ENCODE data around the gene DNAAF3.
"Not testable (repeated sequence)": the region's sequence is repeated elsewhere in the genome, so short reads cannot be mapped to it uniquely, and the experiment has no call there.

Gene DNAAF3

GRCh38 chr19:55166530-55167268, at the start of gene DNAAF3:
Gene DNAAF3, minus strand, starts transcription at chr19:55166613. Its CDS starts 200 bp downstream, at chr19:55166413.
- DNase-seq: peak; percentile 81

- DNase-seq: no peak
Observed at GRCh38 chr19:55213547-55213946, 47.1 kb upstream of the DNAAF3 start.

- DNase-seq: peak; percentile 69
Observed at GRCh38 chr19:55212447-55212846, 46.0 kb upstream of the DNAAF3 start.

- no peak for DNase-seq
Observed at GRCh38 chr19:55209693-55210472, 43.5 kb upstream of the DNAAF3 start.

GRCh38 chr19:55208880-55209692, 42.7 kb upstream of the DNAAF3 start, which contains the start of gene PTPRH:
Gene PTPRH, minus strand, starts transcription at chr19:55209501. Its CDS starts 68 bp downstream, at chr19:55209433.
- no peak for DNase-seq

- peak; percentile 72 for DNase-seq
Observed at GRCh38 chr19:55206664-55207500, 40.5 kb upstream of the DNAAF3 start.

GRCh38 chr19:55202199-55202598, 35.8 kb upstream of the DNAAF3 start:
- not testable (repeated sequence) for DNase-seq

- DNase-seq: no peak
Observed at GRCh38 chr19:55199620-55200204, 33.3 kb upstream of the DNAAF3 start.

GRCh38 chr19:55198651-55199050, 32.2 kb upstream of the DNAAF3 start:
- no peak for DNase-seq

- DNase-seq: no peak
Observed at GRCh38 chr19:55197528-55197927, 31.1 kb upstream of the DNAAF3 start.

- no peak for DNase-seq
Observed at GRCh38 chr19:55196803-55197202, 30.4 kb upstream of the DNAAF3 start.

- no peak for DNase-seq
Observed at GRCh38 chr19:55193481-55193880, 27.1 kb upstream of the DNAAF3 start.

GRCh38 chr19:55189403-55189835, 23.0 kb upstream of the DNAAF3 start:
- no peak for DNase-seq

- DNase-seq: no peak
Observed at GRCh38 chr19:55188625-55189024, 22.2 kb upstream of the DNAAF3 start.

- no peak for DNase-seq
Observed at GRCh38 chr19:55186080-55186479, 19.7 kb upstream of the DNAAF3 start.

- DNase-seq: no peak
Observed at GRCh38 chr19:55181740-55182139, 15.3 kb upstream of the DNAAF3 start.

- peak; percentile 88 for DNase-seq
Observed at GRCh38 chr19:55179606-55180484, 13.4 kb upstream of the DNAAF3 start, which contains the start of gene SYT5. Gene SYT5, minus strand, starts transcription at chr19:55180289. Its CDS starts 1,248 bp downstream, at chr19:55179041.

- DNase-seq: peak; percentile 94
Observed at GRCh38 chr19:55178781-55179599, 12.6 kb upstream of the DNAAF3 start.

- no peak for DNase-seq
Observed at GRCh38 chr19:55176076-55176475, 9.7 kb upstream of the DNAAF3 start.

Data from activated CD8-positive, alpha-beta memory T cell treated with anti-CD3 and anti-CD28 coated beads for 24 hours (primary cell).